K562 (cell line): Measurements from ENCODE around the gene ERO1B. TPM values are rescaled to one million over a fixed set of nuclear protein-coding genes. Genes with fewer than 3 reads are reported as not detected.
A peak's percentile ranks its signal among the peaks of the same experiment; 100 is the strongest.

Experiments
- ATAC-seq: fragments of 200-7000 bp; cut with Tn5 transposase; 3 replicates; pipeline ENCODE4 v1.9.1; 2020; ENCODE audit warnings: moderate library complexity
- BruUV-seq: library from RNA; stranded (reverse); fragments of 400-500 nt; replicated peaks from 2 replicates; lab custom pipeline; 2021; lab: Mats Ljungman, UMichigan
- CTCF ChIA-PET: fragments of 300-600 bp; formaldehyde crosslinking; extraction: SDS; loops from one replicate; lab custom pipeline; 2021; ENCODE audit warnings: low intra/inter-chr PET ratio; lab: Yijun Ruan, JAX
- POLR2A ChIA-PET: fragments of 300-600, 350-650 bp; sonication (Branson Sonifier 250); formaldehyde crosslinking; extraction: SDS; loops from one replicate; lab custom pipeline; 2021; ENCODE audit warnings: antibody characterized with exemption, inconsistent platforms; lab: Yijun Ruan, JAX
- DNase-seq, 4 experiments: peaks; one replicate each; pipeline versions ENCODE4 v3.0.0 to v3.0.0-alpha.2; 2011 to 2018; ENCODE audit warnings: low spot score in 3 of 4, mixed read lengths in 3 of 4; ENCODE audit errors: extremely low read depth in 1 of 4
- FAIRE-seq: peaks from 2 replicates; lab custom pipeline; 2011; peaks lifted over from hg19 to GRCh38; lab: Jason Lieb, UNC
- H2AFZ ChIP-seq: 2 replicates; pipeline ENCODE4 v1.6.0; 2011; ENCODE audit warnings: low read depth, low read length, control low read depth, inconsistent platforms
- H3K27ac ChIP-seq: fragments of 200-600 bp; 3 replicates; pipeline ENCODE4 v1.8.0; 2011; ENCODE audit warnings: low read depth, mild to moderate bottlenecking, control low read depth, inconsistent platforms, low read length, moderate library complexity, mixed read lengths; ENCODE audit errors: extremely low read depth
- H3K27me3 ChIP-seq, 2 experiments: fragments of 300-600 bp in 1 of 2; 2 replicates in 1 of 2; 3 replicates in 1 of 2; pipeline versions ENCODE4 v1.6.0 to v1.8.0; 2011; ENCODE audit warnings: inconsistent platforms in 2 of 2, low read length in 2 of 2, mild to moderate bottlenecking in 1 of 2, mixed read lengths in 1 of 2, moderate library complexity in 1 of 2; ENCODE audit not compliant: control insufficient read depth in 2 of 2, insufficient read depth in 2 of 2
- H3K36me3 ChIP-seq: fragments of 300-600 bp; 3 replicates; pipeline ENCODE4 v1.8.0; 2011; ENCODE audit warnings: mild to moderate bottlenecking, low read length, inconsistent platforms; ENCODE audit not compliant: control insufficient read depth, insufficient read depth
- H3K4me1 ChIP-seq, 2 experiments: fragments of 200-600 bp in 1 of 2; replicated peaks in 1 of 2; 2 replicates in 1 of 2; 3 replicates in 1 of 2; pipeline versions ENCODE4 v1.5.1 to v1.8.0; 2011; ENCODE audit warnings: inconsistent platforms in 2 of 2, low read length in 2 of 2, mild to moderate bottlenecking in 1 of 2, mixed read lengths in 1 of 2, moderate library complexity in 1 of 2; ENCODE audit not compliant: control insufficient read depth in 2 of 2, insufficient read depth in 2 of 2
- H3K4me2 ChIP-seq: 2 replicates; pipeline ENCODE4 v1.6.1; 2011; ENCODE audit warnings: low read length, control low read depth, inconsistent platforms, mixed read lengths; ENCODE audit not compliant: insufficient read depth
- H3K4me3 ChIP-seq: fragments of 200-600 bp; sonication (generic), shearing (Covaris generic); 2 replicates; pipeline ENCODE4 v1.5.1; 2016; ENCODE audit warnings: control low read depth, inconsistent platforms
- H3K79me2 ChIP-seq: fragments of 200-600 bp; 3 replicates; pipeline ENCODE4 v1.8.0; 2011; ENCODE audit warnings: low read length, inconsistent platforms; ENCODE audit not compliant: control insufficient read depth, insufficient read depth
- H3K9ac ChIP-seq, 2 experiments: 2 replicates each; pipeline versions ENCODE4 v1.6.0 to v1.6.1; 2011; ENCODE audit warnings: low read depth in 2 of 2, low read length in 2 of 2, control low read depth in 1 of 2, inconsistent platforms in 1 of 2, mild to moderate bottlenecking in 1 of 2, mixed read lengths in 1 of 2; ENCODE audit not compliant: insufficient read depth in 1 of 2
- H3K9me1 ChIP-seq: one replicate; pipeline ENCODE4 v1.6.0; 2011; ENCODE audit warnings: inconsistent platforms, mild to moderate bottlenecking, low read length, moderate library complexity; ENCODE audit not compliant: control insufficient read depth, insufficient read depth
- H3K9me3 ChIP-seq: replicated peaks from 2 replicates; pipeline ENCODE4 v1.5.1; 2011; ENCODE audit warnings: low read depth, low read length, inconsistent platforms; ENCODE audit not compliant: control insufficient read depth, insufficient read depth
- H4K20me1 ChIP-seq: replicated peaks from 2 replicates; pipeline ENCODE4 v1.6.1; 2011; ENCODE audit warnings: low read length, inconsistent platforms, mixed read lengths; ENCODE audit not compliant: control insufficient read depth, insufficient read depth
- ARID1B ChIP-seq: fragments of 450-650 bp; IDR thresholded peaks from 2 replicates; pipeline ENCODE4 v1.6.1; 2016; ENCODE audit warnings: antibody characterized with exemption, mild to moderate bottlenecking, inconsistent platforms
- CBFA2T2 ChIP-seq: fragments of 450-650 bp; conservative IDR thresholded peaks from 2 replicates; pipeline ENCODE4 v1.6.1; 2017; ENCODE audit warnings: mild to moderate bottlenecking
- CBFA2T3 ChIP-seq: fragments of 450-650 bp; IDR thresholded peaks from 2 replicates; pipeline ENCODE4 v1.6.1; 2017
- CEBPB ChIP-seq: fragments of 450-650 bp; IDR thresholded peaks from 2 replicates; pipeline ENCODE4 v1.6.1; 2016; ENCODE audit warnings: missing genetic modification characterization, missing compliant biosample characterization
- CEBPG ChIP-seq, 3 experiments: fragments of 200-800 bp in 1 of 3; sonication (Bioruptor generic) in 1 of 3; sonication (generic) in 1 of 3; formaldehyde crosslinking in 1 of 3; IDR thresholded peaks in 2 of 3; conservative IDR thresholded peaks in 1 of 3; 2 replicates each; pipeline versions ENCODE4 v1.6.1 to v1.8.0; 2016 to 2022; ENCODE audit warnings: missing compliant biosample characterization in 2 of 3, missing genetic modification characterization in 2 of 3, mild to moderate bottlenecking in 1 of 3, missing genetic modification reagents in 1 of 3
- HOXB6 ChIP-seq: fragments of 250-450 bp; sonication (Bioruptor Pico); IDR thresholded peaks from 2 replicates; pipeline ENCODE4 v1.5.1; 2022; ENCODE audit warnings: mild to moderate bottlenecking, borderline replicate concordance
- LCOR ChIP-seq: sonication (generic); formaldehyde crosslinking; IDR thresholded peaks from 2 replicates; pipeline ENCODE4 v1.8.0; 2022; ENCODE audit warnings: mild to moderate bottlenecking, missing genetic modification reagents
- NCOR1 ChIP-seq: fragments of 450-650 bp; IDR thresholded peaks from 2 replicates; pipeline ENCODE4 v1.6.1; 2016; ENCODE audit warnings: mild to moderate bottlenecking, moderate library complexity
- RNF2 ChIP-seq: sonication (generic); IDR thresholded peaks from 2 replicates; pipeline ENCODE4 v1.6.1; 2016
- SMARCA4 ChIP-seq: fragments of 450-650 bp; IDR thresholded peaks from 2 replicates; pipeline ENCODE4 v1.6.1; 2016
- TAL1 ChIP-seq: fragments of 450-650 bp; IDR thresholded peaks from 2 replicates; pipeline ENCODE4 v1.6.1; 2016; ENCODE audit warnings: mild to moderate bottlenecking
- ZMIZ1 ChIP-seq, 2 experiments: fragments of 150-350 bp in 1 of 2; IDR thresholded peaks; 2 replicates each; pipeline ENCODE4 v1.6.1; 2012 to 2016; ENCODE audit warnings: low read depth in 2 of 2, low read length in 2 of 2, mild to moderate bottlenecking in 1 of 2, moderate library complexity in 1 of 2
- WGBS: fragments of 100-300 bp; shearing (Covaris generic); methylation state at CpG from one replicate; pipeline ENCODE4 v1.1.6; 2016; ENCODE audit warnings: low coverage, mixed read lengths; ENCODE audit not compliant: insufficient coverage; ENCODE audit errors: missing lambda C conversion rate; 5-methylcytosine and 5-hydroxymethylcytosine counted together
- in situ Hi-C: fragments of 300-500 bp; cut with MboI; formaldehyde crosslinking; loops from 4 replicates; pipeline ENCODE4 v1.15.0; 2018; ENCODE audit warnings: inconsistent platforms, mixed read lengths
- intact Hi-C: fragments of 100-400 bp; cut with micrococcal nuclease; formaldehyde crosslinking; loops from 2 replicates; pipeline ENCODE4 v1.14.2; 2022
- polyA plus RNA-seq, 8 experiments: library from polyadenylated mRNA; depleted of rRNA in 4 of 8; stranded (reverse) in 5 of 8; unstranded in 3 of 8; fragments of >200 nt; fragmentation: Nextera tagmentation in 2 of 8; fragmentation: Illumina TruSeq in 1 of 8; extraction: Ambion mirVana in 2 of 8; extraction: Trizol in 1 of 8; gene quantifications; 2 replicates each; pipeline versions ENCODE4 v1.2.1 to v1.2.3, GENCODE V29; 2011 to 2014; ENCODE audit warnings: inconsistent platforms in 1 of 8, missing spikeins in 1 of 8
- total RNA-seq, 7 experiments: library from RNA; depleted of rRNA in 6 of 7; stranded (reverse); fragments of >200 nt in 6 of 7; fragmentation: Illumina TruSeq in 2 of 7; extraction: Trizol in 2 of 7; gene quantifications; 2 replicates each; pipeline versions ENCODE4 v1.2.1 to v1.2.3, GENCODE V29; 2011 to 2021; ENCODE audit warnings: low replicate concordance in 1 of 7
- TF ChIP-seq, protein P1 (sequence below): fragments of 450-650 bp; IDR thresholded peaks from 2 replicates; pipeline ENCODE4 v1.6.1; 2016; ENCODE audit warnings: antibody characterized with exemption

The ERO1B gene
- total and polyA plus RNA-seq, 9 of the 15 experiments (the other 6 are each of a cell fraction or from before 2014, with no cell fraction given) = 0.59 to 6.4 (median 4.2) TPM

DNA sequence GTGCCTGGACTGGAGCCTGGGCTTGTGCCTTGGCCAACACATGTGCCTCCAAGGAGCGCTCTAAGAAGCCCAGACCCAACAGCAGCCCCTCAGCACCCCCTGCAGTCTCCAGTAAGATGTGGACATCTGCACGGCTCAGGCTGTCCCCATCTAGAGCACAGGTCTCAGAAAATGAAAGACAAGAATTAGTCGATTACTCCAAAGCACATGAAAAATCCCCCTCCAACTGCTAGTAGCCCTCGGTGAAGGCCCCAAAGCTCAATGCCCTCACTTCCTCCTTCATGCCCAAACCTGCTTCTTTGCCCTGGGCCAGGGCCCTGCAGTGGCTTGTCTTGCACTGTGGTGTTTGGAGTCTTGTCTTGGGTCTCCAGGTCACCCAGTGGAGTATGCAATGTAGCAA is 21.9 kb upstream of the ERO1B start (continued):
- TF ChIP-seq LCOR (CRISPR knock-in tag) (no peak), ZMIZ1 (IDR thresholded peaks at IDR 0.05; ENCODE audit: low read depth in 2 of 2, low read length in 2 of 2) (no peak)
- TF ChIP-seq, all 486 proteins: peak for 7

GRCh38 chr1:236302941-236303340 is 21.2 kb upstream of the ERO1B start:
- BruUV-seq = no TSS peak
- TF ChIP-seq, protein P1, sequence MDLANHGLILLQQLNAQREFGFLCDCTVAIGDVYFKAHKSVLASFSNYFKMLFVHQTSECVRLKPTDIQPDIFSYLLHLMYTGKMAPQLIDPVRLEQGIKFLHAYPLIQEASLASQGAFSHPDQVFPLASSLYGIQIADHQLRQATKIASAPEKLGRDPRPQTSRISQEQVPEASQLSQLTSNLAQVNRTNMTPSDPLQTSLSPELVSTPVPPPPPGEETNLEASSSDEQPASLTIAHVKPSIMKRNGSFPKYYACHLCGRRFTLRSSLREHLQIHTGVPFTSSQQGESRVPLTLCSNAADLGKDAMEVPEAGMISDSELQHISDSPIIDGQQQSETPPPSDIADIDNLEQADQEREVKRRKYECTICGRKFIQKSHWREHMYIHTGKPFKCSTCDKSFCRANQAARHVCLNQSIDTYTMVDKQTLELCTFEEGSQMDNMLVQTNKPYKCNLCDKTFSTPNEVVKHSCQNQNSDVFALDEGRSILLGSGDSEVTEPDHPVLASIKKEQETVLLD = no peak
- TF ChIP-seq CBFA2T3 (peak; percentile 50; the same call in 1 of the 2 replicates), CEBPB (tag) (peak; percentile 98), NCOR1 (peak; percentile 23; the same call in 1 of the 2 replicates), RNF2 (no peak), TAL1 (peak; percentile 13; the same call in 1 of the 2 replicates), ARID1B (peak; percentile 60), SMARCA4 (peak; percentile 14; the same call in 1 of the 2 replicates), CEBPG (CRISPR knock-in tag; IDR thresholded peaks at IDR 0.05) (no peak), CEBPG (tag; conservative IDR thresholded peaks at IDR 0.05 in 1 of 2, IDR thresholded peaks at IDR 0.05 in 1 of 2) (peak; percentile 64 to 81), CBFA2T2 (0 out of 2 replicates have a peak, but pooled peaks have one; percentile 19), HOXB6 (no peak)

More at GRCh38 chr1:236302941-236303340, 21.2 kb upstream of the ERO1B start:
- Histone ChIP-seq H3K27me3 (no peaks in the 10 kb centered on the region), H4K20me1 (no peaks in the 10 kb centered on the region), H3K4me2 (no peak overlapping the region), H3K36me3 (no peaks in the 10 kb centered on the region), H3K9me1 (no peaks in the 10 kb centered on the region), H3K9me3 (no peaks in the 10 kb centered on the region), H3K4me1 (peaks cover 0 to 3% of the 10 kb centered on the region in 2 experiments; a peak in 1 of 5 replicates), H3K4me3 (no peak overlapping the region), H3K79me2 (no peaks in the 10 kb centered on the region), H3K9ac (no peak overlapping the region), H3K27ac (no peak overlapping the region), H2AFZ (no peak overlapping the region)
- POLR2A ChIA-PET = interaction anchor here (5.3 kb wide), 1 partner anchor 13 kb away, joined by 27 read pairs; no protein-coding TSS in a partner anchor
- FAIRE-seq (no peak), DNase-seq (no peak), ATAC-seq (no peak)
- WGBS = 37% methylated on average over 2 of the region's 2 CpGs
- intact Hi-C loops (loop anchor here (2.0 to 5.0 kb wide), 2 partner anchors 189 to 194 kb away; no protein-coding TSS in a partner anchor), in situ Hi-C loops (no loop called here)
- CTCF ChIA-PET = no interaction called here
